Measurements from ENCODE around the gene COL19A1.
"Not testable (repeated sequence)": the region's sequence is repeated elsewhere in the genome, so short reads cannot be mapped to it uniquely, and the experiment has no call there.

The COL19A1 gene

DNA sequence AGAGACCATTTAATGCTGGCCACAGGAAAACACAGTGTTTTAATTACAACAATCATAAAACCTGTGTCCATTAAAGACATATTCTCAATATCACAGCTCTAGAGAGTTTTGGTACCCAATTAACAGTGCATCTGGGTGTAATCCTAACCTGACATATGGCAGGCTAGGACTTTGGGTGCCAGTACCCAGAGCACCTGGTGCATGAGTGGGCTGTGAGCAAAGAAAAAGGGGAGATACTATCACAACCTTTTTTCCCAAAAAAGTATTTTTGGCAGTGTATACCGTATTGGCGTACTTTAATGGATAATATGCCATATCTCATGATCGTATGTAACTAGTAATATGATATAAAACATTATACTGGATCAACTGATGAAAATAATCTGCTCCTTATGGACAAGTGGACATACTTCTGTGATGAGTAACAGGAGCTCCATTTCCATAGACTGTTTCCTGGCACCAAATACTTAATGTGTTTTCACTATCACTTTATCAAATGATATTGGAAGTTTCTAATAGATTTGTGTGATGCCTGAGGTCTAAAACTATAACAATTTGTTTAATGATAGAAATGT lies 91.7 kb downstream of the COL19A1 start:
- no peak for DNase-seq (ENCODE audit: low read depth)
- no peak overlapping the region for H3K4me3 ChIP-seq (ENCODE audit: low read depth, low read length)
- TF ChIP-seq, protein P1, sequence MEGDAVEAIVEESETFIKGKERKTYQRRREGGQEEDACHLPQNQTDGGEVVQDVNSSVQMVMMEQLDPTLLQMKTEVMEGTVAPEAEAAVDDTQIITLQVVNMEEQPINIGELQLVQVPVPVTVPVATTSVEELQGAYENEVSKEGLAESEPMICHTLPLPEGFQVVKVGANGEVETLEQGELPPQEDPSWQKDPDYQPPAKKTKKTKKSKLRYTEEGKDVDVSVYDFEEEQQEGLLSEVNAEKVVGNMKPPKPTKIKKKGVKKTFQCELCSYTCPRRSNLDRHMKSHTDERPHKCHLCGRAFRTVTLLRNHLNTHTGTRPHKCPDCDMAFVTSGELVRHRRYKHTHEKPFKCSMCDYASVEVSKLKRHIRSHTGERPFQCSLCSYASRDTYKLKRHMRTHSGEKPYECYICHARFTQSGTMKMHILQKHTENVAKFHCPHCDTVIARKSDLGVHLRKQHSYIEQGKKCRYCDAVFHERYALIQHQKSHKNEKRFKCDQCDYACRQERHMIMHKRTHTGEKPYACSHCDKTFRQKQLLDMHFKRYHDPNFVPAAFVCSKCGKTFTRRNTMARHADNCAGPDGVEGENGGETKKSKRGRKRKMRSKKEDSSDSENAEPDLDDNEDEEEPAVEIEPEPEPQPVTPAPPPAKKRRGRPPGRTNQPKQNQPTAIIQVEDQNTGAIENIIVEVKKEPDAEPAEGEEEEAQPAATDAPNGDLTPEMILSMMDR (IDR thresholded peaks at IDR 0.05; ENCODE audit: control insufficient read depth, extremely low read depth, insufficient read depth): no peak

- no peak overlapping the region for H3K4me3 ChIP-seq (ENCODE audit: low read depth, low read length)
- TF ChIP-seq, protein P1 (IDR thresholded peaks at IDR 0.05; ENCODE audit: control insufficient read depth, extremely low read depth, insufficient read depth): no peak
Measured at GRCh38 chr6:69958978-69959377, 92.6 kb downstream of the COL19A1 start.

GRCh38 chr6:69965974-69966373 lies 99.6 kb downstream of the COL19A1 start:
- H3K4me3 ChIP-seq (ENCODE audit: low read depth, low read length); DNase-seq (ENCODE audit: low read depth): not testable (repeated sequence)

More at GRCh38 chr6:69958978-69959377, 92.6 kb downstream of the COL19A1 start:
- DNase-seq (ENCODE audit: low read depth): no peak

DNA sequence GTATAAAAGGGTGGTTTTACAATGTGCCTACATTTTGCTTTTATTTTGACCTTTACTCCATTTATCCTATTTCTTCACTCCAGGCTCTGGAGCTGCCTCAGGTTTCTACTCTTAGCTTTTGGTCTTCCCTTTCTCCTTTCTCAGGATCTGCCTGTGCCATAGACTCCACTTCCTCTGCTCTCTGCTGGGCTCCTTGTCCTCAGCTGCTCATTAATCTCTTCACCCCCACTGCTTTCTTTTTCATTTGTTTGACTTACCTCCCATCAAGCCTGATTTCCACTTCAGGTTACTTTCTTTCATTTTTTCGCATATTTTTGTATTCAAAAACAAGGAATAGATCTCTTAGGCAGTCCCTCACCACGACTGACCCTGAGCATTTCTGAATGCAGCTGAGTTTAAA lies 106.8 kb downstream of the COL19A1 start:
- DNase-seq (ENCODE audit: low read depth): no peak
- H3K4me3 ChIP-seq (ENCODE audit: low read depth, low read length): no peak overlapping the region
- TF ChIP-seq, protein P1 (IDR thresholded peaks at IDR 0.05; ENCODE audit: control insufficient read depth, extremely low read depth, insufficient read depth): no peak

DNA sequence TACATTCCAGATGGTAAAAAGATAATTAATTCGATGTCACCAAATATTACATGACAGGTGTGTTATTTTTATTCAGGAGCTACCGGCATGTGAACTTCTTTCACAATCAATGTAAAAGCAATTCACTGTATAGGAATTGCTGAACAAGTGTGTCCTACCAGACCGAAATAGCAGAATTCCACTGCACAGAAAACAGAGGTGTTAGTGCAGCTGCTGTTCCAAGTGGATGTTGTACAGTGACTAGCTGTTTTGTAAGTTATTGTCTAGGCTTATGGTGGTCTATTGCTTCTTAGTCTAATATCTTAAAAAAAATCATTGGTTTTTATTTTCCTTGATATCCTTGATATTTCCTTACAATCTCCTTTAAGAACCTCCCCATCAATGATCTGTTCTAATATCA lies 107.4 kb downstream of the COL19A1 start:
- TF ChIP-seq, protein P1 (IDR thresholded peaks at IDR 0.05; ENCODE audit: control insufficient read depth, extremely low read depth, insufficient read depth): no peak

GRCh38 chr6:69974193-69974592 lies 107.8 kb downstream of the COL19A1 start:
- H3K4me3 ChIP-seq (ENCODE audit: low read depth, low read length): no peak overlapping the region
- TF ChIP-seq, protein P1 (IDR thresholded peaks at IDR 0.05; ENCODE audit: control insufficient read depth, extremely low read depth, insufficient read depth): no peak
- DNase-seq (ENCODE audit: low read depth): no peak

More for the DNA sequence above, 107.4 kb downstream of the COL19A1 start:
- no peak overlapping the region for H3K4me3 ChIP-seq (ENCODE audit: low read depth, low read length)
- no peak for DNase-seq (ENCODE audit: low read depth)

GRCh38 chr6:69976591-69977090 lies 110.3 kb downstream of the COL19A1 start:
- DNase-seq (ENCODE audit: low read depth): no peak
- TF ChIP-seq, protein P1 (IDR thresholded peaks at IDR 0.05; ENCODE audit: control insufficient read depth, extremely low read depth, insufficient read depth): no peak
- H3K4me3 ChIP-seq (ENCODE audit: low read depth, low read length): no peak overlapping the region
